ENCODE results near the gene ADCY2.

ADCY2 gene

DNA sequence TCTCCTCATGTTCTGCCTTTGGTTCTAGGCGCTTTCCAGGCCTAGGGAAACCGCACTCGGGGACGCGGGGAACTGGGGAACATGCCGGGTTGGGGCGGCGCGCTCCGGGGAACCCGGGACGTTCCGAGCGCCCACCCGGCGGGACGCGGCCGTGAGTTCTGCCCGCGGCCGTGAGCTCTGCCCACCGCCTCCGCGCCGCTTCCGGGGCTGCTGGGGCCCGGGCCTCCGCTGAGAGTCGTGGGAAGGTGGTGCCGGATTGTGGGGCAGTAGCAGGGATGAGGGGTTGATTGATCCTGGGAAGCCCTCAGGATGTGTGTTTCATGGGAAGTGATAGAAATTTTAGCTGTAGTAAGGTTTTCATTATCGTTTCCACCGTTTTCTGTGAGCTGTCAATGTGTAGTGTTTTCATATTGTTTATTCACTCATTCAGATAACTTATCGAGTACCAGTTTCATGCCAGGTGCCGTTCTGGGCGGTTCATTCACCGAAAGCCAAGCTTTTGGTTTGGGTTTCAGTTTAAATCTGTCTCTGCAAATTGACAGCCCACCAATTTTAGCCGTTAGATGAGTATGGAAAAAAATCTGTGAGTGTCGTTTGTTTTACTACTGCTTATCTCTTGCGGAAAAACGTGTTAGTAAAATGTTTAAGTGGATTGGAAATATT lies 473.7 kb downstream of the ADCY2 start:
- DNase-seq (ENCODE audit: low read depth): no peak

- no peak for DNase-seq (ENCODE audit: low read depth)
Observed at GRCh38 chr5:7871653-7872052, 475.7 kb downstream of the ADCY2 start.

GRCh38 chr5:7872517-7873130 lies 476.7 kb downstream of the ADCY2 start:
- no peak for DNase-seq (ENCODE audit: low read depth)

DNA sequence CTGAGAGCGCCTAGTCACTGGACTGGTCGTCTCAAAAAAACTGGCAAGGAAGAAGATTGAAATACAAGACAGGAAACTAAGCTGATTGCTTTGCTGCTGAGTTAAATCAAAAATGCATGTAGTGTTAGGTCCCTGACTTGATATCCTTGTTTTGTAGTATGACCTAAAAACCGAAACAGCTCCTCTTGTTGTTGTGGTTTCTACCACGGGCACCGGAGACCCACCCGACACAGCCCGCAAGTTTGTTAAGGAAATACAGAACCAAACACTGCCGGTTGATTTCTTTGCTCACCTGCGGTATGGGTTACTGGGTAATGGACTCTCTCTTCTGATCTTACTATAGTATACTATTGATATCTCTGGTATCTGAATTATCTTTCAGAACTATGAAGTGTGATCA lies 477.3 kb downstream of the ADCY2 start:
- no peak for DNase-seq (ENCODE audit: low read depth)

DNA sequence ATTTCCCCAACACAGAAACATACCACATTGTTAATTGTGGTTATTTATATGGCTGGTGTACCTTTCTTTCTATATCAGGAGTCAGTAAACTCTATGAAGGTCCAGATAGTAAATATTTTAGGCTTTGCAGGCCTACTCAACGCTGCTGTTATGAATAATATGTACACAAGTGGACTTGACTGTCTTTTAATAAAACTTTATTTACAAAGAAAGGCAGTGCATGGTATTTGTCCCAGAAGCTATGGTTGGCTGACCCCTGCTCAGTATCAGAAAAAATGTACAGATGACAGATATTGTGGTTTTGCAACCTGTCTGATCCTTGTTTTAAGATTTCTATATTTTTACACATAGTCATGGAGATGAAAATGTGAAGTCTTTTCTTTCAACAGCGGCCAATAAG lies 478.7 kb downstream of the ADCY2 start:
- DNase-seq (ENCODE audit: low read depth): no peak

DNA sequence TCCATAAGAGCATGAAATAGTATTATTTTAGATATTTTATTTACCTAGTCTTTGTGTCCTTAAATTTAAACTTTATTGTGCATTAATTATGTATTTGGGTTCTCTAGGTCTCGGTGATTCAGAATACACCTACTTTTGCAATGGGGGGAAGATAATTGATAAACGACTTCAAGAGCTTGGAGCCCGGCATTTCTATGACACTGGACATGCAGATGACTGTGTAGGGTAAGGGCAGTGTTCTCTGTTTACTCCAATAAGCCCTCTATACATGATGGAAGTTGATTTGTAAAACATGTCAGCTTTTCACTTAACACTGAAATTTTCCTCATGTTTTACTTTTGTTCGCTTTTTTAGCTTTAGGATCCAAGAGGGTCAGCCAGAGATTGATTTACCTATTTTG lies 479.2 kb downstream of the ADCY2 start:
- DNase-seq (ENCODE audit: low read depth): no peak

GRCh38 chr5:7876867-7877266 lies 480.9 kb downstream of the ADCY2 start:
- no peak for DNase-seq (ENCODE audit: low read depth)

DNA sequence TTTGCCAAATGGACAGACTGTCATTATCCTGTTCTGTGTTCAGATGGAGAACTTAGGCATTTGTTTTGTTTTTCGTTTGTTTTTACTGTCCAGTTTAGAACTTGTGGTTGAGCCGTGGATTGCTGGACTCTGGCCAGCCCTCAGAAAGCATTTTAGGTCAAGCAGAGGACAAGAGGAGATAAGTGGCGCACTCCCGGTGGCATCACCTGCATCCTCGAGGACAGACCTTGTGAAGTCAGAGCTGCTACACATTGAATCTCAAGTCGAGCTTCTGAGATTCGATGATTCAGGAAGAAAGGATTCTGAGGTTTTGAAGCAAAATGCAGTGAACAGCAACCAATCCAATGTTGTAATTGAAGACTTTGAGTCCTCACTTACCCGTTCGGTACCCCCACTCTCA lies 481.9 kb downstream of the ADCY2 start:
- DNase-seq (ENCODE audit: low read depth): no peak

GRCh38 chr5:7878381-7878873 lies 482.5 kb downstream of the ADCY2 start:
- no peak for DNase-seq (ENCODE audit: low read depth)

All from activated gamma-delta T cell treated with anti-CD3 and anti-CD28 coated beads, Interleukin-2, amount 50 U/mL, for 16 hours (primary cell).